Vagina (tissue), 2 donors: Measurements from ENCODE around the gene NPAS3.

Experiments used
- POLR2A ChIP-seq, 2 donors: fragments of 450-650 bp; IDR thresholded peaks; one replicate each; pipeline ENCODE4 v1.6.1; 2017; ENCODE audit warnings: antibody characterized with exemption in 2 of 2, mild to moderate bottlenecking in 2 of 2, moderate library complexity in 2 of 2
- POLR2AphosphoS5 ChIP-seq, 2 donors: sonication (generic); formaldehyde crosslinking; IDR thresholded peaks; one replicate each; pipeline ENCODE4 v1.9.0; 2017; ENCODE audit warnings: antibody characterized with exemption in 2 of 2, mild to moderate bottlenecking in 2 of 2, low read depth in 1 of 2; ENCODE audit not compliant: insufficient read depth in 1 of 2
- TF ChIP-seq, protein P1 (sequence below), 3 experiments: fragments of 450-650 bp in 2 of 3; fragments of 200-600 bp in 1 of 3; sonication (generic) in 1 of 3; IDR thresholded peaks; one replicate each; pipeline ENCODE4 v1.5.1; 2017 to 2019; ENCODE audit warnings: antibody characterized with exemption in 3 of 3, mild to moderate bottlenecking in 2 of 3, moderate library complexity in 2 of 3

DNA sequence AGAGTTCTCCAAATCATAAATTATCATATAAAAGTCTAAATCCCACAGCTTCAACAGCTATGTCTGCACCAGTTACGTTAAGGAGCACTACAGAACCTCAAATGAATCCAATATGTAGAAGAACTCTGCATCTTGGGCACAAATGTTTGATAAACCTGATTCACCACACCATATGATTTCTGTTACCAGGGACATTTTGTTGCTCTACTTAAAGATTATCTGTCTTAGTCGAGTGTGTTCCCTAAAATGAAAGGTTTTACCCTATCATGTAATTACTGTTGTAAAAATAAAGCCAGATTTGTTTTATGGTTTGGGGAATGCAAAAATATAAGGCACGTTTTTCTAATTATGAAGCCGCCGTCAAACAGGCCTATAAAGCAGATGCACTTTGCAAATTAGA lies 649.1 kb downstream of the NPAS3 start:
- TF ChIP-seq, protein P1, sequence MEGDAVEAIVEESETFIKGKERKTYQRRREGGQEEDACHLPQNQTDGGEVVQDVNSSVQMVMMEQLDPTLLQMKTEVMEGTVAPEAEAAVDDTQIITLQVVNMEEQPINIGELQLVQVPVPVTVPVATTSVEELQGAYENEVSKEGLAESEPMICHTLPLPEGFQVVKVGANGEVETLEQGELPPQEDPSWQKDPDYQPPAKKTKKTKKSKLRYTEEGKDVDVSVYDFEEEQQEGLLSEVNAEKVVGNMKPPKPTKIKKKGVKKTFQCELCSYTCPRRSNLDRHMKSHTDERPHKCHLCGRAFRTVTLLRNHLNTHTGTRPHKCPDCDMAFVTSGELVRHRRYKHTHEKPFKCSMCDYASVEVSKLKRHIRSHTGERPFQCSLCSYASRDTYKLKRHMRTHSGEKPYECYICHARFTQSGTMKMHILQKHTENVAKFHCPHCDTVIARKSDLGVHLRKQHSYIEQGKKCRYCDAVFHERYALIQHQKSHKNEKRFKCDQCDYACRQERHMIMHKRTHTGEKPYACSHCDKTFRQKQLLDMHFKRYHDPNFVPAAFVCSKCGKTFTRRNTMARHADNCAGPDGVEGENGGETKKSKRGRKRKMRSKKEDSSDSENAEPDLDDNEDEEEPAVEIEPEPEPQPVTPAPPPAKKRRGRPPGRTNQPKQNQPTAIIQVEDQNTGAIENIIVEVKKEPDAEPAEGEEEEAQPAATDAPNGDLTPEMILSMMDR (IDR thresholded peaks at IDR 0.05): no peak
- TF ChIP-seq POLR2AphosphoS5 (IDR thresholded peaks at IDR 0.05; ENCODE audit: insufficient read depth in 1 of 2, low read depth in 1 of 2) (no peak), POLR2A (IDR thresholded peaks at IDR 0.05) (no peak)
